NOMO-1 treated with dmso at 0.1 percent for 144 hours (cell line): ENCODE measurements around the gene ALKBH3.

Experiments used
- DNase-seq: peaks from one replicate; lab custom pipeline; 2025; ENCODE audit not compliant: unreplicated experiment; lab: John Stamatoyannopoulos, UW

Gene ALKBH3

GRCh38 chr11:43880640-43881159, at the start of gene ALKBH3:
Gene ALKBH3, plus strand, starts transcription at chr11:43880831. Its CDS starts 1,822 bp downstream, at chr11:43882653.
- peak; percentile 93 for DNase-seq

- DNase-seq: no peak
These were observed 49.6 kb upstream of the ALKBH3 start for GRCh38 chr11:43830928-43831440.

- no peak for DNase-seq
These were observed 48.1 kb upstream of the ALKBH3 start for GRCh38 chr11:43832536-43832935.

- no peak for DNase-seq
These were observed 47.0 kb upstream of the ALKBH3 start for GRCh38 chr11:43833657-43834073.

GRCh38 chr11:43834286-43834685, 46.3 kb upstream of the ALKBH3 start:
- no peak for DNase-seq

- no peak for DNase-seq
These were observed 45.5 kb upstream of the ALKBH3 start for GRCh38 chr11:43835104-43835503.

GRCh38 chr11:43837879-43838278, 42.8 kb upstream of the ALKBH3 start:
- no peak for DNase-seq

GRCh38 chr11:43842021-43842420, 38.6 kb upstream of the ALKBH3 start:
- DNase-seq: no peak

GRCh38 chr11:43845816-43846215, 34.8 kb upstream of the ALKBH3 start:
- DNase-seq: no peak

GRCh38 chr11:43852057-43852636, 28.5 kb upstream of the ALKBH3 start:
- no peak for DNase-seq

- no peak for DNase-seq
These were observed 26.9 kb upstream of the ALKBH3 start for GRCh38 chr11:43853781-43854180.

GRCh38 chr11:43856993-43857392, 23.6 kb upstream of the ALKBH3 start:
- no peak for DNase-seq

GRCh38 chr11:43861141-43861540, 19.5 kb upstream of the ALKBH3 start:
- no peak for DNase-seq

GRCh38 chr11:43866520-43866919, 14.1 kb upstream of the ALKBH3 start:
- no peak for DNase-seq

GRCh38 chr11:43866969-43867368, 13.7 kb upstream of the ALKBH3 start:
- DNase-seq: no peak

- DNase-seq: peak; percentile 92
These were observed 11.6 kb upstream of the ALKBH3 start for GRCh38 chr11:43868852-43869567.

- DNase-seq: no peak
These were observed 9.6 kb upstream of the ALKBH3 start for GRCh38 chr11:43871051-43871450.

GRCh38 chr11:43872995-43873394, 7.6 kb upstream of the ALKBH3 start:
- no peak for DNase-seq

GRCh38 chr11:43874078-43874477, 6.6 kb upstream of the ALKBH3 start:
- no peak for DNase-seq

- DNase-seq: no peak
These were observed 5.9 kb upstream of the ALKBH3 start for GRCh38 chr11:43874738-43875137.

- DNase-seq: no peak
These were observed 617 bp upstream of the ALKBH3 start for GRCh38 chr11:43879789-43880639.
